Activated CD4-positive, alpha-beta T cell treated with anti-CD3 and anti-CD28 coated beads for 36 hours (primary cell): ENCODE measurements around the gene IQGAP2. TPM values are rescaled to one million over a fixed set of nuclear protein-coding genes. Genes with fewer than 3 reads are reported as not detected.
"Not testable (repeated sequence)": the region's sequence is repeated elsewhere in the genome, so short reads cannot be mapped to it uniquely, and the experiment has no call there.

Experiments
- ATAC-seq: fragments of 200-7000 bp; cut with Tn5 transposase; one replicate; pipeline ENCODE4 v1.10.0; 2021; ENCODE audit warnings: mild to moderate bottlenecking, moderate library complexity
- CTCF ChIA-PET: fragments of 350-600 bp; sonication (Branson Sonifier 250); formaldehyde crosslinking; loops from one replicate; lab custom pipeline; 2021; ENCODE audit warnings: antibody characterized with exemption; lab: Charles Lee
- POLR2A ChIA-PET: fragments of 350-600 bp; sonication (Branson Sonifier 250); formaldehyde crosslinking; loops from one replicate; lab custom pipeline; 2021; ENCODE audit warnings: antibody characterized with exemption, inconsistent platforms; lab: Charles Lee
- DNase-seq: peaks from one replicate; pipeline ENCODE4 v3.0.0-alpha.2; 2020
- H3K27ac Mint-ChIP-seq: one replicate; pipeline ENCODE4 v1.8.0; 2021; ENCODE audit warnings: mixed read lengths
- H3K27me3 Mint-ChIP-seq: one replicate; pipeline ENCODE4 v1.8.0; 2021; ENCODE audit warnings: mixed read lengths
- H3K36me3 Mint-ChIP-seq: one replicate; pipeline ENCODE4 v1.8.0; 2021; ENCODE audit warnings: low read depth, mixed read lengths
- H3K4me1 Mint-ChIP-seq: one replicate; pipeline ENCODE4 v1.8.0; 2021; ENCODE audit warnings: mixed read lengths
- H3K4me3 Mint-ChIP-seq: one replicate; pipeline ENCODE4 v1.8.0; 2021; ENCODE audit warnings: mild to moderate bottlenecking, moderate library complexity, mixed read lengths
- H3K9me3 Mint-ChIP-seq: one replicate; pipeline ENCODE4 v1.8.0; 2021; ENCODE audit warnings: low read depth, mixed read lengths
- intact Hi-C, 2 experiments: fragments of 100-400 bp; cut with DNase I in 1 of 2; cut with micrococcal nuclease in 1 of 2; formaldehyde crosslinking; loops; one replicate each; pipeline versions ENCODE4 v1.14.2 to v1.15.1; 2022 to 2024; cut with DNase I, micrococcal nuclease
- total RNA-seq, 2 experiments: library from RNA; stranded (reverse); gene quantifications; one replicate each; pipeline ENCODE4 v1.2.3, GENCODE V29; 2021

The IQGAP2 gene
- total RNA-seq, 2 experiments from 2014 or later, result 62.7 to 82.7 TPM

GRCh38 chr5:76500633-76501393, 97.7 kb downstream of the IQGAP2 start:
- ATAC-seq, result no peak
- ChIA-PET CTCF (interaction anchor here (1.5 kb wide), 1 partner anchor 17 kb away, joined by 4 read pairs; no protein-coding TSS in a partner anchor), POLR2A (no interaction called here)
- intact Hi-C loops, result no loop called here
- Mint-ChIP-seq H3K27me3 (no peaks in the 10 kb centered on the region), H3K9me3 (no peaks in the 10 kb centered on the region), H3K4me3 (no peak overlapping the region), H3K27ac (no peak overlapping the region), H3K36me3 (peaks cover 5% of the 10 kb centered on the region), H3K4me1 (peaks cover 50% of the 10 kb centered on the region)
- DNase-seq, result no peak

DNA sequence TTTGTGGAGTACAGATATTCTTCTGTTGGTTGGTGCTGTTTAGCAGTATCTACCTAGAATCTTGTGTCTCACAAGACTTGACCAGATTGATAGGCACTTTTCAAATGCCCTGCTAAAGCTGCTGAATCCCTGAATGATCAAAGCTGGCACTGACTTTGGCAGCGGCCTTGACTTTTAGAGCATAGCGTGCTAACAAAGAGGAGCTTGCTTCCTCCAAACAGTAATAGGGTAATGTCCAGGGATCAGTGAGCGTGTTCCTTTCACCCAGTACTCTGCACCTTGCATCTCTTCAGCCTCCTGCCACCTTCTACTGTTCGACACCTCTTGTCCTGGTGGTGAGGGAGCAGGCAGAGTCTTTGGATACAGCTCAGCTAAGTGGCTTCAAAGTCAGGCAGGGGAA, 100.8 kb downstream of the IQGAP2 start:
- H3K36me3 Mint-ChIP-seq, result peaks cover 2% of the 10 kb centered on the region
- ATAC-seq (no peak), DNase-seq (no peak)
- H3K27ac Mint-ChIP-seq, result no peak overlapping the region
- no peaks in the 10 kb centered on the region for H3K9me3 Mint-ChIP-seq
- intact Hi-C loops, result no loop called here
- H3K4me1 Mint-ChIP-seq, result peaks cover 31% of the 10 kb centered on the region
- ChIA-PET POLR2A (no interaction called here), CTCF (interaction anchor here (0.7 kb wide), 1 partner anchor 154 kb away, joined by 5 read pairs; no protein-coding TSS in a partner anchor)
- no peak overlapping the region for H3K4me3 Mint-ChIP-seq
- no peaks in the 10 kb centered on the region for H3K27me3 Mint-ChIP-seq

DNA sequence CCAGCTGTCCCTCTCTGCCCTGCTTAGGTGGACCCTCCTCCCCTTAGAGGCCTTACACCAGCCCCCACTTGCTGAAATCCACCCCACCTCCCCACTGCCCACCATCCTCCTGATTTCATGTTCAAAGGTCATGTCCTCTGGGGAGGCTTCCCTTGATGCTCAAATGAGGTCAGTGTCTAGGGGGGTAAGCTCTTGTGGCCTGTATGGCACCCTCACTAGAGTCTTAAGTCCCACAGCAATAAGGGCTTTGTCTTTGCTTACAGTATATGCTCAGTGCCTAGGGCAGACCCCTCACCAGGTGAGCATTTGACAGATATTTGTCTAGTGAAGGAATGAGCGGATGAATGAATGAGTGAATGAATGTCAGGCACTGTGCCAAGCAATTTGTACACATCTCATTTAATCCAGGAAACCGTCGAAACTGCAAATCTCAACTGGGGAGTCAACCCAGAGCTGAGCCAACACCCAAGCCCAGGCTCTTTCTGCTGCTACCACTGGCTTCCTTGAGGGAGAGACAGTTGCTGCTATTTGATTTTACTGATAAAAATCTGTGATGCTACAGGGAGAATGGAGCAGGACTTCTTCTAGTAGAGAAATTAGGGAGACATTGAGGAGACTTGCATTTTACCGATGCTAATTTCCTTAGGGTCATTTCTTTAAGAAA, 101.9 kb downstream of the IQGAP2 start:
- ATAC-seq, result no peak
- H3K27ac Mint-ChIP-seq, result no peak overlapping the region
- CTCF ChIA-PET, result interaction anchor here (0.5 to 1.7 kb wide), 7 partner anchors 10 to 150 kb away, joined by 3 to 5 read pairs (median 3); no protein-coding TSS in a partner anchor
- intact Hi-C loops, result no loop called here
- peaks cover 23% of the 10 kb centered on the region for H3K4me1 Mint-ChIP-seq
- H3K27me3 Mint-ChIP-seq, result no peaks in the 10 kb centered on the region
- H3K4me3 Mint-ChIP-seq, result no peak overlapping the region
- H3K9me3 Mint-ChIP-seq, result no peaks in the 10 kb centered on the region
- POLR2A ChIA-PET, result no interaction called here
- peaks cover 2% of the 10 kb centered on the region for H3K36me3 Mint-ChIP-seq
- DNase-seq, result no peak

DNA sequence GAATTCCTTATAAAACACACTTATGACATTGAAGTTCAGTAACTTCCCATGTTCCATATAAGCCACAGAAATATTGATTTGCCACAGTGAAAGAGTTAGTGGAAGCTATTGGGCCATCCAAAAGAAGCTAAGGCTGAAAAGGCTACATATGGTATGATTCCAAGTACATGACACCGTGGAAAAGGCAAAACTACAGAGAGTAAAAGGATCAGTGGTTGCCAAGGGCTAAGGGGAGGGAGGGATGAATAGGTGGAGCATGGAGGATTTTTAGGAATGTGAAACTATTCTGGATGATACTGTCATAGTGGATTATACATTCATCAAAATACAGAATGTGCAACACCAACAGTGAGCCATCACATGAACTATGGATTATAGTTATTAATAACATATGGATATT, 110.4 kb downstream of the IQGAP2 start:
- Mint-ChIP-seq H3K4me3 (no peak overlapping the region), H3K36me3 (peaks cover 13% of the 10 kb centered on the region), H3K27me3 (no peaks in the 10 kb centered on the region), H3K27ac (no peak overlapping the region), H3K9me3 (peaks cover 2% of the 10 kb centered on the region), H3K4me1 (peaks cover 12% of the 10 kb centered on the region)
- DNase-seq, result no peak
- intact Hi-C loops, result no loop called here
- no peak for ATAC-seq
- ChIA-PET POLR2A (no interaction called here), CTCF (no interaction called here)

DNA sequence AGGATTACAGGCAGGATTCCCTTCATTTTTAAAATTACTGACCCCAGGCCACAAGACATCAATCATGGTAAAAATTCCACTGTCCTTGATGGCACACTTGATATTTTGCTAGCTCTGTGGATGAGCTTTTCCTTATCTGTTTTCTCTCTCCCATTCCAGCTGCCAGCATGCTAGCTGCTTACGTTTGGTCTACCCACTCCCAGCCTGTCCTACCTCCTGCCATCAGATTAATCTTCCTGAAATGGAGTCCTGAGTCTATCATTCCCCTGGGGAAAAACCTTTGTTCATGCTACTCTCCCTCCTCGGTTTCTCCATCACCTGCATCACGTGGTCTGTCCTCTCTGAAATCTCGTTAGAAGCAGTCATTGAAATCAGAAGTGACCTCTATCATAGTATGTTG, 111.2 kb downstream of the IQGAP2 start:
- no peak for ATAC-seq
- ChIA-PET CTCF (interaction anchor here (0.6 to 1.6 kb wide), 2 partner anchors 8 to 9 kb away, joined by 3 to 4 read pairs; no protein-coding TSS in a partner anchor), POLR2A (no interaction called here)
- Mint-ChIP-seq H3K27ac (no peak overlapping the region), H3K36me3 (peaks cover 14% of the 10 kb centered on the region), H3K4me1 (peaks cover 14% of the 10 kb centered on the region), H3K9me3 (peaks cover 2% of the 10 kb centered on the region), H3K4me3 (no peak overlapping the region), H3K27me3 (no peaks in the 10 kb centered on the region)
- intact Hi-C loops, result no loop called here
- no peak for DNase-seq

- Mint-ChIP-seq H3K4me3 (no peak overlapping the region), H3K9me3 (peaks cover 2% of the 10 kb centered on the region), H3K4me1 (peaks cover 16% of the 10 kb centered on the region), H3K36me3 (peaks cover 14% of the 10 kb centered on the region), H3K27me3 (no peaks in the 10 kb centered on the region), H3K27ac (no peak overlapping the region)
- intact Hi-C loops, result no loop called here
- DNase-seq (no peak), ATAC-seq (no peak)
- POLR2A ChIA-PET, result no interaction called here
- CTCF ChIA-PET, result interaction anchor here (0.6 to 1.6 kb wide), 2 partner anchors 8 to 9 kb away, joined by 3 to 4 read pairs; no protein-coding TSS in a partner anchor
These were observed 111.6 kb downstream of the IQGAP2 start for GRCh38 chr5:76514713-76515112.

DNA sequence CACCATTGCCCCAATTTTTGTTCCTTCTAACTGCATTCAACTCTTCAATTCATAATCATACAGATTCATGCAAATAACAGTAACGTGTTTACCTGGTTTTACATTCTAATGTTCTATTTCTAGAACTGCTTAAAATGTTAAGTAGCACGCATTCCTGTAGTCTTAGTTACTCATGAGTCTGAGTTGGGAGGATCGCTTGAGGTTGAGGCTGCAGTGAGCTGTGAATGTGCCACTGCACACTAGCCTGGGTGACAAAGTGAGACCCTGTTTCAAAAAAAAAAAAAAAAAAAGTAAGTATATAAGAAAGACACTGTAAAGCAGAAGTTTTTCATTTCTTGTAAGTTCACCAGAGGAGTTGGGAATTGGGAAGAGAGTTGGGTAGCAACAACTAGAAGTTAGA, 114.2 kb downstream of the IQGAP2 start:
- DNase-seq (no peak), ATAC-seq (no peak)
- no peak overlapping the region for H3K27ac Mint-ChIP-seq
- peaks cover 14% of the 10 kb centered on the region for H3K36me3 Mint-ChIP-seq
- peaks cover 35% of the 10 kb centered on the region for H3K4me1 Mint-ChIP-seq
- H3K27me3 Mint-ChIP-seq, result no peaks in the 10 kb centered on the region
- CTCF ChIA-PET, result interaction anchor here (1.4 kb wide), 1 partner anchor 10 kb away, joined by 3 read pairs; no protein-coding TSS in a partner anchor
- H3K9me3 Mint-ChIP-seq, result peaks cover 2% of the 10 kb centered on the region
- intact Hi-C loops, result no loop called here
- no peak overlapping the region for H3K4me3 Mint-ChIP-seq
- POLR2A ChIA-PET, result interaction anchor here (0.6 kb wide), 1 partner anchor 26 kb away, joined by 3 read pairs; no protein-coding TSS in a partner anchor

- H3K27ac Mint-ChIP-seq, ATAC-seq, H3K27me3 Mint-ChIP-seq, H3K9me3 Mint-ChIP-seq, DNase-seq, intact Hi-C loops, POLR2A ChIA-PET, H3K4me3 Mint-ChIP-seq: not testable (repeated sequence)
- CTCF ChIA-PET, result interaction anchor here (1.4 kb wide), 1 partner anchor 9 kb away, joined by 3 read pairs; no protein-coding TSS in a partner anchor
- Mint-ChIP-seq H3K4me1 (peaks cover 43% of the 10 kb centered on the region), H3K36me3 (peaks cover 18% of the 10 kb centered on the region)
These were observed 115.2 kb downstream of the IQGAP2 start for GRCh38 chr5:76518246-76518645.

DNA sequence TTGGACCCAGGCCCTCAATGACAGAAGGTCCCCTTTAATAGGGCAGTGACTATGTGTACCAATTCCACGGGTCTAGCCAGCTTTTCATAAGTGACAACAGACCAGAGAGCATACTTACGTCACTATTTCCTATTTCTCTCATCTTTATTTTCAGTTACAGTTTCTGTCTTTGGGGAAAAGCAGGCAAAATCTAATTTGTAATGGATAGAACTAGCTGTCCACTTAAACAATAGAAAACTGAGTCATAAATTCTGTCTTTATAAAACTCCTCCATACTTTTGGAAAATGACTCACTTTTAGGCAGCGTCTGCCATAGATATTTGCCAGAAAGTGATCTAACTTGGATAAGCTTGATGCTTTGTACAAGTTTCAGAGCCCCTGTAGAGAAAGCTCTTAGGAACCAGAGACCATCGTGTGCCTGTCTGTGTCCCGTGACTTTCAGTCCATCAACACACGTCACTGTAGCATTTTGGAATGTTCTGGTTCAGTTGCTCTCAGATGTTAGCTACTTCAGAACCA, 118.2 kb downstream of the IQGAP2 start:
- CTCF ChIA-PET, result interaction anchor here (0.7 to 3.7 kb wide), 7 partner anchors 22 to 253 kb away, joined by 3 to 18 read pairs (median 4); no protein-coding TSS in a partner anchor
- ATAC-seq (peak; percentile 85), DNase-seq (no peak)
- Mint-ChIP-seq H3K9me3 (peaks cover 2% of the 10 kb centered on the region), H3K4me3 (no peak overlapping the region), H3K4me1 (peaks cover 67% of the 10 kb centered on the region), H3K36me3 (peaks cover 16% of the 10 kb centered on the region), H3K27ac (peak overlapping the region; percentile 91), H3K27me3 (no peaks in the 10 kb centered on the region)
- POLR2A ChIA-PET, result interaction anchor here (1.0 to 2.3 kb wide), 4 partner anchors 22 to 118 kb away, joined by 5 to 12 read pairs (median 6); partner anchors contain the start of gene IQGAP2
- intact Hi-C loops, result loop anchor here (1.0 to 2.0 kb wide), 5 partner anchors 22 to 119 kb away; no protein-coding TSS in a partner anchor

DNA sequence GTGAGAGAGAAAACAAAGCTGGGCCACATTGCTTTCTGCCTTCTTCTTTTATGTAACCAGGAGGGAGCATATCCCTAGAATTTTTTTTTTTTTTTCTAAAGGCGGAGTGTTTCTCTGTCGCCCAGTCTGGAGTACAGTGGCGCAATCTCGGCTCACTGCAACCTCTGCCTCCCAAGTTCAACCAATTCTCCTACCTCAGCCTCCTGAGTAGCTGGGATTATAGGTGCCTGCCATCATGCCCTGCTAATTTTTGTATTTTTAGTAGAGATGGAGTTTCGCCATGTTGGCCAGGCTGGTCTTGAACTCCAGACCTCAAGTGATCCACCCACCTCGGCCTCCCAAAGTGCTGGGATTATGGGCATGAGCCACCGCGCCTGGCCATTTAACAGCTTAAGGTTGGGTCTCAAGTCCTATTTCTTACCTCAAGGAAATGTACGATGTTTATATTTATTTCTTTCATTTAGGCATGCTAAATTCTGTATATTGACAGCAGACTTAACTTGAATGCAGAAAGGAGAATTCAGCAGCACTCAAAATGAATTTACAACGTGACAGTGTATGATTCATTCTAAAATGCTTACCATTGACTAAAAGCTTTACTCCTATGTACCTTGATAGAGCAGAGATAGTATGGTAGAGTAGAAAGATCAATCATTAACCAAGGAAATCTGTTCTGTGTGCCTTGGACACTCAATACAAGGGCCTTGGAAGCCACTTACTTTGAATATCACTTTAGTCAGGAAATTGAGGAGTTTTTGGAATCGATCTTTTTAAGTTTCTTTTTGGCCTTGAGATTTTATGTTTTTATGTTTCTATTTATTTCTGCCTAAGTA, 119.2 kb downstream of the IQGAP2 start:
- Mint-ChIP-seq H3K4me3 (no peak overlapping the region), H3K36me3 (peaks cover 17% of the 10 kb centered on the region), H3K4me1 (peaks cover 76% of the 10 kb centered on the region), H3K27ac (peak overlapping the region; percentile 91), H3K9me3 (peaks cover 2% of the 10 kb centered on the region), H3K27me3 (no peaks in the 10 kb centered on the region)
- POLR2A ChIA-PET, result interaction anchor here (0.7 to 2.3 kb wide), 3 partner anchors 21 to 119 kb away, joined by 5 to 12 read pairs (median 6); partner anchors contain the start of gene IQGAP2
- ATAC-seq, result peak; percentile 65
- intact Hi-C loops, result no loop called here
- CTCF ChIA-PET, result interaction anchor here (0.6 to 3.7 kb wide), 5 partner anchors 8 to 252 kb away, joined by 3 to 18 read pairs (median 3); no protein-coding TSS in a partner anchor
- DNase-seq, result no peak
